DMS153 treated with DMSO at 0.1 percent for 48 hours (cell line): Measurements from ENCODE around the gene STIP1.

Experiments used
- DNase-seq: peaks from one replicate; lab custom pipeline; 2025; ENCODE audit not compliant: unreplicated experiment; lab: John Stamatoyannopoulos, UW

Gene STIP1

GRCh38 chr11:64220271-64220670 is 34.3 kb downstream of the STIP1 start:
- no peak for DNase-seq

- no peak for DNase-seq
These were observed 34.8 kb downstream of the STIP1 start for GRCh38 chr11:64220798-64221197.

- peak; percentile 50 for DNase-seq
These were observed 36.7 kb downstream of the STIP1 start for GRCh38 chr11:64222651-64223000.

- DNase-seq = no peak
These were observed 37.2 kb downstream of the STIP1 start for GRCh38 chr11:64223001-64223651.

GRCh38 chr11:64224151-64224890 is 38.4 kb downstream of the STIP1 start:
- no peak for DNase-seq

- DNase-seq = no peak
These were observed 39.1 kb downstream of the STIP1 start for GRCh38 chr11:64224891-64225607.

GRCh38 chr11:64225608-64226506 is 39.9 kb downstream of the STIP1 start, which contains the start of the genes NUDT22 and TRPT1:
Gene NUDT22 (plus strand): TSS chr11:64226274. CDS start chr11:64226653, 379 bp downstream.
Gene TRPT1 (minus strand): TSS chr11:64226186. CDS start chr11:64225860, 326 bp downstream.
- peak; percentile 79 for DNase-seq

GRCh38 chr11:64226507-64227051 is 40.6 kb downstream of the STIP1 start:
- peak; percentile 24 for DNase-seq

- DNase-seq = no peak
These were observed 41.5 kb downstream of the STIP1 start for GRCh38 chr11:64227405-64227956.

GRCh38 chr11:64229090-64229743 is 43.2 kb downstream of the STIP1 start:
- no peak for DNase-seq

- no peak for DNase-seq
These were observed 43.8 kb downstream of the STIP1 start for GRCh38 chr11:64229744-64230170.

- DNase-seq = peak; percentile 87
These were observed 44.4 kb downstream of the STIP1 start, which contains the start of gene DNAJC4 for GRCh38 chr11:64230171-64230984. Gene DNAJC4 (plus strand): TSS chr11:64230548. CDS start chr11:64230855, 307 bp downstream.

GRCh38 chr11:64230985-64231365 is 45.0 kb downstream of the STIP1 start:
- no peak for DNase-seq

- DNase-seq = no peak
These were observed 45.6 kb downstream of the STIP1 start for GRCh38 chr11:64231546-64231945.

GRCh38 chr11:64232182-64232966 is 46.4 kb downstream of the STIP1 start:
- no peak for DNase-seq

- DNase-seq = no peak
These were observed 47.0 kb downstream of the STIP1 start for GRCh38 chr11:64232967-64233315.

GRCh38 chr11:64233913-64234586 is 48.1 kb downstream of the STIP1 start, which contains the start of gene VEGFB:
Gene VEGFB (plus strand): TSS chr11:64234584. CDS start chr11:64234834, 250 bp downstream.
- no peak for DNase-seq
